Esophagus squamous epithelium (tissue), 4 donors: ENCODE measurements around the gene FHOD3.

Experiments used
- POLR2A ChIP-seq, 4 donors: fragments of 450-650 bp; IDR thresholded peaks; one replicate each; pipeline ENCODE4 v1.6.1; 2017; ENCODE audit warnings: antibody characterized with exemption in 4 of 4, mild to moderate bottlenecking in 4 of 4, moderate library complexity in 3 of 4
- TF ChIP-seq, protein P1 (sequence below), 6 experiments: fragments of 450-650 bp in 4 of 6; fragments of 200-600 bp in 2 of 6; sonication (generic) in 2 of 6; IDR thresholded peaks; one replicate each; pipeline ENCODE4 v1.5.1; 2016 to 2019; ENCODE audit warnings: antibody characterized with exemption in 6 of 6, mild to moderate bottlenecking in 4 of 6, moderate library complexity in 4 of 6

DNA sequence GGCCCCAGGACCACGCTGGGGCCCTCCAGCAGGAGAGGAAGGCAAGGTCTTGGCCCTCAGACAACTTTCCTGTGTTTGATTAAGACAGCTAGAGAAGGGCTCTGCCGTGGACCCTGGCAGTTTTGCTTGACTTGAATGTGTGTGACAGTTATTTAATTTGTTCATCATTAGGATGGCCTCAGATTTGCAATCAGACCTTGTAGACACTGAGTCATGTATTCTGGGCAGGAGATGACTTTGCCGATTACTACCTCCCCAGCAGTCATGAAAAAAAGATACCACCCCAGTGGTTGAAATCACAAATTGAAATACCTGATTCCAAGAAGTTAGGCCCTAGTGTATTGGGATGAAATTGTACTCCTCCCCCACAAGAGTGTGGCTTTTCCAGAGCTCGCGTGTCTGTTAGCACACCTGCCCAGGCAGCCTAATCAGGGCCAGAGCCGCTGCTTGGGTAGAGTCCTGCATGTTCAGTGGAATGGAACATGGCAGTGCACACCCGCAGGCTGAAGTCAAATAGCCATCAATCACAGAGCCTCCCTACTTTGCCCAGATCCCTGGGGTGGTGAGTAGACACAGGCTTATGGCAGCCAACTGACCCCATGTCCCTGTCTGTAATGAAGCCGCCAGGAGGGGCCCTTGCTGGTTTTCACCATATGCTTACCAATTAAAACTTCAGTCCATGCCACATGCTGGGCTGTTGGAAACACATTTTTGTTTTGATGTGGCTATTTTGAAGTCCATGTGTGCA, 408.8 kb downstream of the FHOD3 start:
- TF ChIP-seq, protein P1, sequence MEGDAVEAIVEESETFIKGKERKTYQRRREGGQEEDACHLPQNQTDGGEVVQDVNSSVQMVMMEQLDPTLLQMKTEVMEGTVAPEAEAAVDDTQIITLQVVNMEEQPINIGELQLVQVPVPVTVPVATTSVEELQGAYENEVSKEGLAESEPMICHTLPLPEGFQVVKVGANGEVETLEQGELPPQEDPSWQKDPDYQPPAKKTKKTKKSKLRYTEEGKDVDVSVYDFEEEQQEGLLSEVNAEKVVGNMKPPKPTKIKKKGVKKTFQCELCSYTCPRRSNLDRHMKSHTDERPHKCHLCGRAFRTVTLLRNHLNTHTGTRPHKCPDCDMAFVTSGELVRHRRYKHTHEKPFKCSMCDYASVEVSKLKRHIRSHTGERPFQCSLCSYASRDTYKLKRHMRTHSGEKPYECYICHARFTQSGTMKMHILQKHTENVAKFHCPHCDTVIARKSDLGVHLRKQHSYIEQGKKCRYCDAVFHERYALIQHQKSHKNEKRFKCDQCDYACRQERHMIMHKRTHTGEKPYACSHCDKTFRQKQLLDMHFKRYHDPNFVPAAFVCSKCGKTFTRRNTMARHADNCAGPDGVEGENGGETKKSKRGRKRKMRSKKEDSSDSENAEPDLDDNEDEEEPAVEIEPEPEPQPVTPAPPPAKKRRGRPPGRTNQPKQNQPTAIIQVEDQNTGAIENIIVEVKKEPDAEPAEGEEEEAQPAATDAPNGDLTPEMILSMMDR (IDR thresholded peaks at IDR 0.05), result no peak
- TF ChIP-seq POLR2A (IDR thresholded peaks at IDR 0.05), result no peak
